Measurements from ENCODE around the gene DDX23. TPM values are rescaled to one million over a fixed set of nuclear protein-coding genes. Genes with fewer than 3 reads are reported as not detected.
"Not testable (repeated sequence)": the region's sequence is repeated elsewhere in the genome, so short reads cannot be mapped to it uniquely, and the experiment has no call there.

DDX23 gene
- total RNA-seq, 3 donors from 2014 or later, result 70.0 to 105 (median 91.0) TPM

GRCh38 chr12:48856379-48856778, 4.4 kb upstream of the DDX23 start:
- ATAC-seq (no peak), DNase-seq (no peak)
- Histone ChIP-seq H3K9me3 (no peaks in the 10 kb centered on the region), H3K4me1 (ENCODE audit: low read depth) (peaks cover 3% of the 10 kb centered on the region), H3K36me3 (ENCODE audit: low read depth) (no peaks in the 10 kb centered on the region), H3K4me3 (no peak overlapping the region)
- TF ChIP-seq, protein P1, sequence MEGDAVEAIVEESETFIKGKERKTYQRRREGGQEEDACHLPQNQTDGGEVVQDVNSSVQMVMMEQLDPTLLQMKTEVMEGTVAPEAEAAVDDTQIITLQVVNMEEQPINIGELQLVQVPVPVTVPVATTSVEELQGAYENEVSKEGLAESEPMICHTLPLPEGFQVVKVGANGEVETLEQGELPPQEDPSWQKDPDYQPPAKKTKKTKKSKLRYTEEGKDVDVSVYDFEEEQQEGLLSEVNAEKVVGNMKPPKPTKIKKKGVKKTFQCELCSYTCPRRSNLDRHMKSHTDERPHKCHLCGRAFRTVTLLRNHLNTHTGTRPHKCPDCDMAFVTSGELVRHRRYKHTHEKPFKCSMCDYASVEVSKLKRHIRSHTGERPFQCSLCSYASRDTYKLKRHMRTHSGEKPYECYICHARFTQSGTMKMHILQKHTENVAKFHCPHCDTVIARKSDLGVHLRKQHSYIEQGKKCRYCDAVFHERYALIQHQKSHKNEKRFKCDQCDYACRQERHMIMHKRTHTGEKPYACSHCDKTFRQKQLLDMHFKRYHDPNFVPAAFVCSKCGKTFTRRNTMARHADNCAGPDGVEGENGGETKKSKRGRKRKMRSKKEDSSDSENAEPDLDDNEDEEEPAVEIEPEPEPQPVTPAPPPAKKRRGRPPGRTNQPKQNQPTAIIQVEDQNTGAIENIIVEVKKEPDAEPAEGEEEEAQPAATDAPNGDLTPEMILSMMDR (IDR thresholded peaks at IDR 0.05), result no peak
- intact Hi-C loops (cut with DNase I, micrococcal nuclease), result loop anchor here in 1 of 2 donors (5.0 kb wide), 1 partner anchor 36 kb away; no protein-coding TSS in a partner anchor

DNA sequence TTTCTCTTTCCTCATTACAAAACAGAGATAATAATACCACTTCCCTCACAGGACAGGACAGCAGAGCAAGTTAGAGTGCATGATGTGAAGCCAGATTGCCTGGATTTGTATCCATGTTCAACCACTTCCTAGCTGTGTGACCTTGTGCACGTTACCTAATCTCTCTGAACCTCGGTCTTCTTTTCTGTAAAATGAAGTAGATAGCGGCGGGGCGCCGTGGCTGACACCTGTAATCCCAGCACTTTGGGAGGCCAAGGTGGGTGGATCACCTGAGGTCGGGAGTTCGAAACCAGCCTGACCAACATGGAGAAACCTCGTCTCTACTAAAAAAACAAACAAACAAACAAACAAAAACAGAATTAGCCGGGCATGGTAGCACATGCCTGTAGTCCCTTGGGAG, 3.0 kb upstream of the DDX23 start:
- H3K36me3 ChIP-seq (ENCODE audit: low read depth); H3K9me3 ChIP-seq; H3K4me3 ChIP-seq; DNase-seq; ATAC-seq: not testable (repeated sequence)
- H3K4me1 ChIP-seq (ENCODE audit: low read depth), result peaks cover 17% of the 10 kb centered on the region
- intact Hi-C loops (cut with DNase I, micrococcal nuclease), result loop anchor here (5.0 kb wide), 1 partner anchor 37 kb away; no protein-coding TSS in a partner anchor

- no peaks in the 10 kb centered on the region for H3K36me3 ChIP-seq (ENCODE audit: low read depth)
- ATAC-seq (no peak), DNase-seq (no peak)
- H3K9me3 ChIP-seq, result no peaks in the 10 kb centered on the region
- TF ChIP-seq, protein P1 (IDR thresholded peaks at IDR 0.05), result no peak
- H3K4me3 ChIP-seq, result no peak overlapping the region
- intact Hi-C loops (cut with DNase I, micrococcal nuclease), result loop anchor here in 1 of 2 donors (5.0 kb wide), 1 partner anchor 38 kb away; no protein-coding TSS in a partner anchor
- H3K4me1 ChIP-seq (ENCODE audit: low read depth), result peaks cover 17% of the 10 kb centered on the region
Measured at GRCh38 chr12:48854488-48854887, 2.5 kb upstream of the DDX23 start.

DNA sequence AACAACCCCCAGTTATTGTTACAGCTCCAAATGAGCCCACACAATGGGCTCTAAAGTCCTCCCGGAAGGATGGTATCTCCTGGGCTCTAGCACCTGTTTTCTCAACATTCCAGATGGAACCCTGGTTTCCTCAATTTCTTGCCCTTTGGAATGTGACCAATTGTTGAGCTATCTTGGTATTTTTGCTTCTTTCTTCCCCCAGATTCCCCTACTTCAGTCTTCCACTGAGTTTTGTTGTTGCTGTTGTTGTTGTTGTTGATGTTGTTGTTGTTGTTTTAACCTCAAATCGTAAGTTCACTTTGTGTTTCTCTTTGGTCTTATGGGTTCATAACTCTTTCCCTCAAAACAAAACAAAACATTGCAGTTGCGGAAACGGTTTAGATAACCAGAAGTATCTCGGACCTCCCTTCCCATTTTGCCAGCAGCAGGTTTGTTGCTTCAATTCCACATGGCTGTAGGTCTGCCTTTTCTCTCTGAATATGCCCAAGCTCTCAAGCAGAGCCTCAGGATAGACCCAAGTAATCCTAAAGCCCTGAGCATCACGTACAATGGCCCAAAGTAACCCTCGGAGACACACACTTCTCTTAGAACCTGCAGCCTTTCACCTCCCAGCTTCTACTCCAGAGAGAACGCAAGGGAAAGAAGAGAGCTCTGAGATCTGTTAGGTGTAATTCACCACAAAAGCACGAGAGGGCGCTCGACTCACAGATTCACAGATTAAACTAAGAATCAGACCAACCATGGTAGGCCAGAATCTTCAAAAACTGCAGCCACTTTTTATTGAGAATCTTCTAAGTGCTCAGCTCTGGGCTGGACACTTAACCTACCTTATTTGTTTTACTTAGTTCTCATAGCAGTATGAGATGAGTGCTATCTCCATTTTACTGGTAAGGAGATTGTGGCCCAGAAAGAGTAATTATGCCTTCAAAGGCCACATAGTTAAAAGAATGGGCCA, 1.0 kb upstream of the DDX23 start:
- H3K9me3 ChIP-seq, result no peaks in the 10 kb centered on the region
- peak in 2 of 3 donors; percentile 63 to 98 for DNase-seq
- TF ChIP-seq, protein P1 (IDR thresholded peaks at IDR 0.05), result peak; percentile 78
- H3K4me3 ChIP-seq, result no peak overlapping the region
- peak; percentile 78 for ATAC-seq
- H3K36me3 ChIP-seq (ENCODE audit: low read depth), result no peaks in the 10 kb centered on the region
- intact Hi-C loops (cut with DNase I, micrococcal nuclease), result loop anchor here in 1 of 2 donors (5.0 kb wide), 1 partner anchor 39 kb away; no protein-coding TSS in a partner anchor
- peaks cover 17% of the 10 kb centered on the region for H3K4me1 ChIP-seq (ENCODE audit: low read depth)

DNA sequence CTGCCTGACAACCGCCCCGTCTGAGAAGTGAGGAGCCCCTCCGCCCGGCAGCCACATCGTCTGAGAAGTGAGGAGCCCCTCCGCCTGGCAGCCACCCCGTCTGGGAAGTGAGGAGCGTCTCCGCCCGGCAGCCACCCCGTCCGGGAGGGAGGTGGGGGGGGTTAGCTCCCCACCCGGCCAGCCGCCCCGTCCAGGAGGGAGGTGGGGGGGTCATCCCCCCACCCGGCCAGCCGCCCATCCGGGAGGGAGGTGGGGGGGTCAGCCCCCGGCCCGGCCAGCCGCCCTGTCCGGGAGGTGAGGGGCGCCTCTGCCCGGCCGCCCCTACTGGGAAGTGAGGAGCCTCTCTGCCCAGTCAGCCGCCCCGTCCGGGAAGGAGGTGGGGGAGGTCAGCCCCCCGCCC, 9.9 kb downstream of the DDX23 start:
- DNase-seq, result not testable (repeated sequence)
- peaks cover 28% of the 10 kb centered on the region for H3K36me3 ChIP-seq (ENCODE audit: low read depth)

DNA sequence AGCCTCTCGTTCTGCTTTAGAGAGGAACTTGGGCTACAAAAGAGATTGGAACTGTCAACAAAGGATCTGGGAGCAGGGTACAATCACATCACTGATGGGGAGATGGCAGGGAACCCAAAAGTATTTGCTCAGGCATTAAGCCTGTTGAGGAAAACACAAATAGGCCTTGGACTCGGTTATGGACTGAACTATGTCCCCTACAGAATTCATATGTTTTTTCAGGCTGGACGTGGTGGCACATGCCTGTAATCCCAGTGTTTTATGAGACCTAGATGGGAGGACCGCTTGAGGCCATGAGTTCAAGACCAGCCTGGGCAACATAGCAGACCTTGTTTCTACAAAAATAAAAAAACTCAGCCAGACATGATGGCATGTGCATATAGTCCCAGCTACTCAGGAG, 13.9 kb downstream of the DDX23 start:
- DNase-seq, result no peak
- intact Hi-C loops (cut with DNase I, micrococcal nuclease), result no loop called here
- ATAC-seq, result no peak
- no peaks in the 10 kb centered on the region for H3K9me3 ChIP-seq
- H3K36me3 ChIP-seq (ENCODE audit: low read depth), result peaks cover 32% of the 10 kb centered on the region
- no peaks in the 10 kb centered on the region for H3K4me1 ChIP-seq (ENCODE audit: low read depth)
- TF ChIP-seq, protein P1 (IDR thresholded peaks at IDR 0.05), result no peak
- H3K4me3 ChIP-seq, result no peak overlapping the region

More for the DNA sequence above, 9.9 kb downstream of the DDX23 start:
- intact Hi-C loops (cut with DNase I, micrococcal nuclease); H3K9me3 ChIP-seq; ATAC-seq; H3K4me3 ChIP-seq; H3K4me1 ChIP-seq (ENCODE audit: low read depth): not testable (repeated sequence)
